Bronchial epithelial cell (primary cell): ENCODE results near the gene TNFAIP3. TPM values are rescaled to one million over a fixed set of nuclear protein-coding genes. Genes with fewer than 3 reads are reported as not detected.

ENCODE experiments used
- DNase-seq: peaks from one replicate; pipeline ENCODE4 v3.0.0-alpha.2; 2010; ENCODE audit warnings: low read depth
- FAIRE-seq: peaks from 2 replicates; lab custom pipeline; 2011; peaks lifted over from hg19 to GRCh38; lab: Jason Lieb, UNC
- H3K27me3 ChIP-seq: 2 replicates; pipeline ENCODE4 v1.5.1; 2011; ENCODE audit warnings: low read length; ENCODE audit not compliant: control insufficient read depth, insufficient read depth
- H3K36me3 ChIP-seq: 2 replicates; pipeline ENCODE4 v1.5.1; 2011; ENCODE audit warnings: low read length; ENCODE audit not compliant: control insufficient read depth, insufficient read depth
- H3K4me3 ChIP-seq: 2 replicates; pipeline ENCODE4 v1.5.1; 2011; ENCODE audit warnings: mild to moderate bottlenecking, low read depth, low read length, control low read depth
- CTCF ChIP-seq: IDR thresholded peaks from 2 replicates; pipeline ENCODE4 v1.5.1; 2011; ENCODE audit warnings: mild to moderate bottlenecking, moderate library complexity, low read length, control low read depth, inconsistent platforms; ENCODE audit not compliant: insufficient read depth, severe bottlenecking
- total RNA-seq: library from RNA; depleted of rRNA; stranded (reverse); fragments of >200 nt; gene quantifications from 2 replicates; pipeline ENCODE4 v1.2.1, GENCODE V29; 2014

The TNFAIP3 gene
- total RNA-seq, 1 donor from 2014 or later = 2.1 TPM

- H3K4me3 ChIP-seq = no peak overlapping the region
- no peak for FAIRE-seq
- no peak for DNase-seq
- H3K36me3 ChIP-seq = no peaks in the 10 kb centered on the region
- no peaks in the 10 kb centered on the region for H3K27me3 ChIP-seq
- TF ChIP-seq CTCF = no peak
Measured at GRCh38 chr6:137904822-137905617, 38.0 kb downstream of the TNFAIP3 start.

- no peak for TF ChIP-seq CTCF
- Histone ChIP-seq H3K27me3 (no peaks in the 10 kb centered on the region), H3K36me3 (no peaks in the 10 kb centered on the region), H3K4me3 (no peak overlapping the region)
- FAIRE-seq (no peak), DNase-seq (no peak)
Measured at GRCh38 chr6:137906020-137906472, 39.0 kb downstream of the TNFAIP3 start.

GRCh38 chr6:137907170-137907569, 40.1 kb downstream of the TNFAIP3 start:
- H3K4me3 ChIP-seq = no peak overlapping the region
- FAIRE-seq (no peak), DNase-seq (no peak)
- no peak for TF ChIP-seq CTCF
- H3K36me3 ChIP-seq = no peaks in the 10 kb centered on the region
- H3K27me3 ChIP-seq = no peaks in the 10 kb centered on the region

GRCh38 chr6:137909533-137909932, 42.5 kb downstream of the TNFAIP3 start:
- no peaks in the 10 kb centered on the region for H3K36me3 ChIP-seq
- FAIRE-seq = no peak
- no peak for TF ChIP-seq CTCF
- no peaks in the 10 kb centered on the region for H3K27me3 ChIP-seq
- H3K4me3 ChIP-seq = no peak overlapping the region
- no peak for DNase-seq

- Histone ChIP-seq H3K4me3 (no peak overlapping the region), H3K27me3 (no peaks in the 10 kb centered on the region), H3K36me3 (no peaks in the 10 kb centered on the region)
- DNase-seq = no peak
- no peak for TF ChIP-seq CTCF
- no peak for FAIRE-seq
Measured at GRCh38 chr6:137910424-137910834, 43.4 kb downstream of the TNFAIP3 start.

GRCh38 chr6:137910843-137911456, 43.9 kb downstream of the TNFAIP3 start:
- no peak for DNase-seq
- Histone ChIP-seq H3K27me3 (no peaks in the 10 kb centered on the region), H3K36me3 (no peaks in the 10 kb centered on the region), H3K4me3 (no peak overlapping the region)
- FAIRE-seq = no peak
- no peak for TF ChIP-seq CTCF
